Measurements from ENCODE around the gene AMDHD2. TPM values are rescaled to one million over a fixed set of nuclear protein-coding genes. Genes with fewer than 3 reads are reported as not detected.

The AMDHD2 gene
- total and polyA plus RNA-seq, 2 of the 13 experiments (the other 11 are each of a cell fraction or from before 2014, with no cell fraction given), result 33.5 to 39.1 TPM

GRCh38 chr16:2520097-2520783, at the start of gene AMDHD2 (continued):
- TF ChIP-seq XBP1 (CRISPR knock-in tag; IDR thresholded peaks at IDR 0.05) (no peak), ZBTB40 (IDR thresholded peaks at IDR 0.05) (0 out of 2 replicates have a peak, but pooled peaks have one; percentile 18), ZBTB40 (CRISPR knock-in tag; IDR thresholded peaks at IDR 0.05) (peak; percentile 94), ZNF773 (CRISPR knock-in tag; IDR thresholded peaks at IDR 0.05; ENCODE audit: borderline replicate concordance) (no peak), ZNF616 (CRISPR knock-in tag; IDR thresholded peaks at IDR 0.05; ENCODE audit: low read depth) (no peak), DBP (CRISPR knock-in tag; IDR thresholded peaks at IDR 0.05; ENCODE audit: not compliant biosample characterization) (no peak), XRCC5 (optimal IDR thresholded peaks at IDR 0.05; ENCODE audit: low read length) (no peak), AGO1 (IDR thresholded peaks at IDR 0.05; ENCODE audit: low read depth, low read length, poor library complexity, severe bottlenecking) (no peak), ZNF570 (CRISPR knock-in tag; IDR thresholded peaks at IDR 0.05; ENCODE audit: borderline replicate concordance) (no peak), TCF7L2 (IDR thresholded peaks at IDR 0.05; ENCODE audit: low read depth, low read length) (no peak), ZNF224 (CRISPR knock-in tag; IDR thresholded peaks at IDR 0.05) (no peak), STAG1 (CRISPR knock-in tag; IDR thresholded peaks at IDR 0.05) (0 out of 2 replicates have a peak, but pooled peaks have one; percentile 3), KLF6 (CRISPR knock-in tag; IDR thresholded peaks at IDR 0.05) (no peak), ZNF768 (CRISPR knock-in tag; IDR thresholded peaks at IDR 0.05) (no peak), TRIM22 (IDR thresholded peaks at IDR 0.05) (no peak), MLLT10 (CRISPR knock-in tag; IDR thresholded peaks at IDR 0.05) (no peak), NCOA1 (CRISPR knock-in tag; IDR thresholded peaks at IDR 0.05) (no peak), ZNF724P (CRISPR knock-in tag; IDR thresholded peaks at IDR 0.05; ENCODE audit: borderline replicate concordance) (no peak), ZNF256 (CRISPR knock-in tag; conservative IDR thresholded peaks at IDR 0.05) (no peak), PCBP1 (IDR thresholded peaks at IDR 0.05; ENCODE audit: borderline replicate concordance, low read depth, low read length) (no peak)
